Neuronal stem cell (in vitro differentiated cells): Measurements from ENCODE around the gene LAMA2.

Source experiments
- DNase-seq: peaks from one replicate; pipeline ENCODE4 v3.0.0-alpha.2; 2013; ENCODE audit warnings: low spot score
- H2AFZ ChIP-seq: one replicate; pipeline ENCODE4 v1.6.1; 2013; ENCODE audit warnings: mild to moderate bottlenecking, low read length, inconsistent platforms
- H2AK5ac ChIP-seq: 2 replicates; pipeline ENCODE4 v1.6.1; 2013; ENCODE audit warnings: low read depth, mild to moderate bottlenecking, inconsistent platforms, low read length, moderate library complexity, mixed read lengths
- H2BK120ac ChIP-seq: 2 replicates; pipeline ENCODE4 v1.6.1; 2013; ENCODE audit warnings: low read depth, mild to moderate bottlenecking, inconsistent platforms, low read length, moderate library complexity, mixed read lengths
- H2BK12ac ChIP-seq: one replicate; pipeline ENCODE4 v1.6.1; 2013; ENCODE audit warnings: low read length, inconsistent platforms
- H2BK15ac ChIP-seq: 2 replicates; pipeline ENCODE4 v1.6.1; 2013; ENCODE audit warnings: mild to moderate bottlenecking, low read length, inconsistent platforms, mixed read lengths
- H2BK5ac ChIP-seq: one replicate; pipeline ENCODE4 v1.6.1; 2013; ENCODE audit warnings: inconsistent platforms, mild to moderate bottlenecking, low read length, moderate library complexity
- H3K14ac ChIP-seq: one replicate; pipeline ENCODE4 v1.6.1; 2013; ENCODE audit warnings: low read length, inconsistent platforms
- H3K18ac ChIP-seq: 2 replicates; pipeline ENCODE4 v1.6.1; 2013; ENCODE audit warnings: low read length, inconsistent platforms
- H3K23ac ChIP-seq: 2 replicates; pipeline ENCODE4 v1.6.1; 2013; ENCODE audit warnings: low read depth, mild to moderate bottlenecking, mixed read lengths, low read length, inconsistent platforms; ENCODE audit not compliant: poor library complexity
- H3K27ac ChIP-seq: replicated peaks from 3 replicates; pipeline ENCODE4 v1.5.1; 2013; ENCODE audit warnings: low read length, inconsistent platforms
- H3K27me3 ChIP-seq, 3 experiments: 2 replicates each; pipeline ENCODE4 v1.6.1; 2013; ENCODE audit warnings: low read length in 3 of 3, mild to moderate bottlenecking in 2 of 3, inconsistent platforms in 1 of 3, low read depth in 1 of 3, mixed read lengths in 1 of 3, moderate library complexity in 1 of 3; ENCODE audit not compliant: control insufficient read depth in 3 of 3, insufficient read depth in 3 of 3
- H3K36me3 ChIP-seq, 2 donors: replicated peaks in 1 of 2; 2 replicates each; pipeline ENCODE4 v1.6.1; 2013; ENCODE audit warnings: low read length in 2 of 2; ENCODE audit not compliant: control insufficient read depth in 2 of 2, insufficient read depth in 2 of 2
- H3K4ac ChIP-seq: 2 replicates; pipeline ENCODE4 v1.6.1; 2013; ENCODE audit warnings: inconsistent platforms, mild to moderate bottlenecking, low read length, moderate library complexity
- H3K4me1 ChIP-seq, 2 donors: 1 replicate in 1 of 2; 2 replicates in 1 of 2; pipeline ENCODE4 v1.6.1; 2013; ENCODE audit warnings: low read length in 2 of 2, low read depth in 1 of 2; ENCODE audit not compliant: control insufficient read depth in 2 of 2, insufficient read depth in 1 of 2
- H3K4me2 ChIP-seq: one replicate; pipeline ENCODE4 v1.6.1; 2013; ENCODE audit warnings: mild to moderate bottlenecking, low read length, inconsistent platforms; ENCODE audit not compliant: insufficient read depth, poor library complexity, severe bottlenecking
- H3K4me3 ChIP-seq, 2 donors: 2 replicates each; pipeline ENCODE4 v1.5.1; 2013; ENCODE audit warnings: low read length in 2 of 2, mild to moderate bottlenecking in 2 of 2, inconsistent platforms in 1 of 2, moderate library complexity in 1 of 2
- H3K79me1 ChIP-seq: one replicate; pipeline ENCODE4 v1.6.1; 2013; ENCODE audit warnings: low read depth, mild to moderate bottlenecking, inconsistent platforms, low read length, moderate library complexity
- H3K9ac ChIP-seq: one replicate; pipeline ENCODE4 v1.6.1; 2013; ENCODE audit warnings: mild to moderate bottlenecking, low read depth, low read length, inconsistent platforms; ENCODE audit not compliant: poor library complexity
- H3K9me3 ChIP-seq, 2 donors: replicated peaks in 1 of 2; 2 replicates each; pipeline versions ENCODE3 to v1.6.1; 2013; ENCODE audit warnings: low read length in 2 of 2, mild to moderate bottlenecking in 2 of 2, inconsistent platforms in 1 of 2, low read depth in 1 of 2, mixed read lengths in 1 of 2, moderate library complexity in 1 of 2; ENCODE audit not compliant: control insufficient read depth in 2 of 2, insufficient read depth in 1 of 2
- H4K8ac ChIP-seq: one replicate; pipeline ENCODE4 v1.6.1; 2013; ENCODE audit warnings: low read depth, mild to moderate bottlenecking, inconsistent platforms, low read length, moderate library complexity
- H4K91ac ChIP-seq: one replicate; pipeline ENCODE4 v1.6.1; 2013; ENCODE audit warnings: low read length, low read depth, mild to moderate bottlenecking, inconsistent platforms; ENCODE audit not compliant: poor library complexity
- WGBS, 2 donors: extraction: QIAGEN DNeasy Blood & Tissue Kit; methylation state at CpG; one replicate each; pipeline ENCODE4 v1.1.7; 2013; ENCODE audit warnings: missing lambda C conversion rate in 2 of 2, mixed read lengths in 1 of 2; ENCODE audit not compliant: insufficient read length in 2 of 2, insufficient replicate concordance in 1 of 2; ENCODE audit errors: extremely low coverage in 2 of 2; 5-methylcytosine and 5-hydroxymethylcytosine counted together

Gene LAMA2

DNA sequence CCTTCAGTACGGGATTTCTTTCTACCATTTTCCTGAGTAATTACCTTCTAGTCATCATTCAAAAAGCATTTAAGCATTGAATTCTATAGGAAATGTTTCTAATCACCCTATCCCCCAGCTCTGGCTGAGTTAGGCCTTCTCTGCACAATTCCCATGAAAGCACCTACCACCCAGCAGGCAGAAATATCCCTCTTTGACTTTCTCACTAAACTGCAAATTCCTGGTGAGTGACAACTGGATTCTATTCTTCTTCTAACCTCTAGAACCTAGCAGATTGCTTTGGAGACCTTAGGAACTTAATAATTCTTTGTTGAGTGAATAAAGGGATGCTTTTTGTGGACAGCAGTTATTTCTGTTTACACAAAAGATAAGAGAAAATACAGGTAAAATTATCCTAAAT, 328.7 kb downstream of the LAMA2 start:
- H2BK120ac ChIP-seq, result no peak overlapping the region
- no peak overlapping the region for H4K8ac ChIP-seq
- no peak overlapping the region for H2BK12ac ChIP-seq
- no peaks in the 10 kb centered on the region for H3K36me3 ChIP-seq
- peaks cover 0 to 7% of the 10 kb centered on the region in 2 donors for H3K4me1 ChIP-seq
- no peak overlapping the region for H2BK5ac ChIP-seq
- no peak overlapping the region for H3K23ac ChIP-seq
- H2BK15ac ChIP-seq, result no peak overlapping the region
- peak overlapping the region; percentile 34 for H3K27ac ChIP-seq
- H3K4ac ChIP-seq, result no peak overlapping the region
- peak overlapping the region; percentile 33 for H2AFZ ChIP-seq
- H3K4me2 ChIP-seq, result no peak overlapping the region
- H3K14ac ChIP-seq, result no peak overlapping the region
- no CpG with 5 or more reads among the region's 1 CpG for WGBS, 2 donors
- H3K18ac ChIP-seq, result no peak overlapping the region
- no peak for DNase-seq
- no peak overlapping the region for H2AK5ac ChIP-seq
- H3K27me3 ChIP-seq, result no peaks in the 10 kb centered on the region
- no peak overlapping the region for H4K91ac ChIP-seq
- no peak overlapping the region for H3K4me3 ChIP-seq
- H3K9ac ChIP-seq, result no peak overlapping the region
- no peaks in the 10 kb centered on the region for H3K9me3 ChIP-seq
- H3K79me1 ChIP-seq, result no peaks in the 10 kb centered on the region

DNA sequence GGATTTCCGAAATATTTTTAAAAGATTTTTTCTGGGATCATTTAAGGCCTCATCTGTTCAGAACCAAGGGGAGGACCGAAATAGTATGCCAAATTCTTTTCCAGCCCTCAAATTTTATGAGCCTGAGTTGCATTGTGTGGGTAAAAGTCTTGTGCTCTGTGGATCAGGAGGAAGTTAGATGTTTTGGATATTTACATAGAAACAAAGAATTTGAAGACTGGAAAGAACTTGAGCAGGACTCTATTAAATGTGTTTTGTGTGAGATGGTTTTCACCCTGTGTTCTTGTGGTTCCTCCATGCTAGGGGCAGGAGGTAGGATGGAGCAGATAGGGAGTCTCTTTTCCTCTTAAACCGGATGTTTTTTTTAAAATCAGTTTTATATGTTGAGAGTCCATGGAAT, 329.1 kb downstream of the LAMA2 start:
- no peak overlapping the region for H2BK15ac ChIP-seq
- no peak overlapping the region for H2BK5ac ChIP-seq
- H2BK12ac ChIP-seq, result no peak overlapping the region
- DNase-seq, result no peak
- no peak overlapping the region for H3K23ac ChIP-seq
- no peaks in the 10 kb centered on the region for H3K36me3 ChIP-seq
- H2BK120ac ChIP-seq, result no peak overlapping the region
- H3K14ac ChIP-seq, result no peak overlapping the region
- no peaks in the 10 kb centered on the region for H3K9me3 ChIP-seq
- no peak overlapping the region for H3K27ac ChIP-seq
- H3K4ac ChIP-seq, result no peak overlapping the region
- no peaks in the 10 kb centered on the region for H3K27me3 ChIP-seq
- H3K18ac ChIP-seq, result no peak overlapping the region
- H2AK5ac ChIP-seq, result no peak overlapping the region
- no peaks in the 10 kb centered on the region for H3K79me1 ChIP-seq
- no peak overlapping the region for H3K4me2 ChIP-seq
- H3K4me1 ChIP-seq, result peaks cover 0 to 4% of the 10 kb centered on the region in 2 donors
- H4K8ac ChIP-seq, result no peak overlapping the region
- WGBS, 2 donors, result no CpG with 5 or more reads among the region's 3 CpGs
- no peak overlapping the region for H4K91ac ChIP-seq
- H3K9ac ChIP-seq, result no peak overlapping the region
- H2AFZ ChIP-seq, result no peak overlapping the region
- H3K4me3 ChIP-seq, result no peak overlapping the region

DNA sequence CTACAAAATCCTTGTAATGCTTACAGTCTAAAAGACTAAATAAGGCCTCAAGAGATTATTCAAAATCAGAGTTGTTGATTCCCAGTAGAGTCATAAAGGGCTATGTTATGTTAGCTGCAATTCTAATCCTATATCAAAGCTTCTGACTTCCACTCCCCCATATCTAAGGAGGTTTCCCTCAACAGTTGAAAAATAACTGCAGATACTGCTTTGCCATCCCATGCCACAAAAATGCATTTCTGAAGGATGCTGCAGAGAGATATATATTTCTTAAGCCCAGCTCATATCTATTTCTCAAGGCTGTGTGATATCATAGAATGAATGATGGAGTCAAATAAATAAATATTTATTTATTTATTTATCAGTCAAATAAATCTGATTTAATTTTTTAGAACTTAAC, 332.3 kb downstream of the LAMA2 start:
- Histone ChIP-seq H2BK5ac (no peak overlapping the region), H2BK12ac (no peak overlapping the region), H3K27me3 (no peaks in the 10 kb centered on the region), H3K4ac (no peak overlapping the region), H3K4me1 (peaks cover 0 to 4% of the 10 kb centered on the region in 2 donors), H3K18ac (no peak overlapping the region), H2BK15ac (no peak overlapping the region), H3K79me1 (no peaks in the 10 kb centered on the region), H3K9ac (no peak overlapping the region), H3K36me3 (no peaks in the 10 kb centered on the region), H3K23ac (no peak overlapping the region), H3K9me3 (no peaks in the 10 kb centered on the region), H3K14ac (no peak overlapping the region), H3K4me2 (no peak overlapping the region), H2AK5ac (no peak overlapping the region), H3K4me3 (no peak overlapping the region), H2BK120ac (no peak overlapping the region), H3K27ac (no peak overlapping the region), H2AFZ (no peak overlapping the region), H4K91ac (no peak overlapping the region), H4K8ac (no peak overlapping the region)
- DNase-seq, result no peak

GRCh38 chr6:129215916-129216520, 333.1 kb downstream of the LAMA2 start:
- Histone ChIP-seq H3K27me3 (no peaks in the 10 kb centered on the region), H3K4me1 (peaks cover 0 to 4% of the 10 kb centered on the region in 2 donors), H3K23ac (no peak overlapping the region), H2BK15ac (no peak overlapping the region), H3K36me3 (no peaks in the 10 kb centered on the region), H3K9ac (no peak overlapping the region), H3K9me3 (no peaks in the 10 kb centered on the region), H3K4me2 (no peak overlapping the region), H3K27ac (no peak overlapping the region), H2AK5ac (no peak overlapping the region), H3K18ac (no peak overlapping the region), H3K79me1 (no peaks in the 10 kb centered on the region), H4K8ac (no peak overlapping the region), H3K14ac (no peak overlapping the region), H2BK12ac (no peak overlapping the region), H3K4ac (no peak overlapping the region), H3K4me3 (no peak overlapping the region), H4K91ac (no peak overlapping the region), H2BK120ac (no peak overlapping the region), H2AFZ (no peak overlapping the region), H2BK5ac (no peak overlapping the region)
- no peak for DNase-seq
- WGBS, 2 donors, result no CpG with 5 or more reads among the region's 1 CpG
